ENCODE measurements around the gene CDCA5.
A peak's percentile ranks its signal among the peaks of the same experiment; 100 is the strongest.

Gene CDCA5

DNA sequence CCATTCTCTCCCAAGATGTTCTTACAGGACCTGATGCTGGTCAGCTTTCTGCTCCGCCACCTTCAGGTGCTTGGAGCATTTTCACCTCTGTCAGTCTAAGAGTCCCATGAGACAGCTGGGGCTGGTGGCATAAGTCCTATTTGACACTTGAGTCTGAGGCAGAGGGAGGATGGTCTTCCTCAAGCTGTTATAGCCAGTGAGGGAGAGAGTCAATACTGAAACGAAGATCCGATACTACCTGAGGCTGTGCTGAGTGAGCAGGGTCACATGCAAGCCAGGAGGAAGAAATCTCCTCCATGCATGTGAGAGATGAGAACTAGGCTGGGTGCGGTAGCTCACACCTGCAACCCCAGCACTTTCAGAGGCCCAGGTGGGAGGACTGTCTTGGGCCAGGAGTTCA, 5.8 kb upstream of the CDCA5 start:
- TF ChIP-seq, protein P1, sequence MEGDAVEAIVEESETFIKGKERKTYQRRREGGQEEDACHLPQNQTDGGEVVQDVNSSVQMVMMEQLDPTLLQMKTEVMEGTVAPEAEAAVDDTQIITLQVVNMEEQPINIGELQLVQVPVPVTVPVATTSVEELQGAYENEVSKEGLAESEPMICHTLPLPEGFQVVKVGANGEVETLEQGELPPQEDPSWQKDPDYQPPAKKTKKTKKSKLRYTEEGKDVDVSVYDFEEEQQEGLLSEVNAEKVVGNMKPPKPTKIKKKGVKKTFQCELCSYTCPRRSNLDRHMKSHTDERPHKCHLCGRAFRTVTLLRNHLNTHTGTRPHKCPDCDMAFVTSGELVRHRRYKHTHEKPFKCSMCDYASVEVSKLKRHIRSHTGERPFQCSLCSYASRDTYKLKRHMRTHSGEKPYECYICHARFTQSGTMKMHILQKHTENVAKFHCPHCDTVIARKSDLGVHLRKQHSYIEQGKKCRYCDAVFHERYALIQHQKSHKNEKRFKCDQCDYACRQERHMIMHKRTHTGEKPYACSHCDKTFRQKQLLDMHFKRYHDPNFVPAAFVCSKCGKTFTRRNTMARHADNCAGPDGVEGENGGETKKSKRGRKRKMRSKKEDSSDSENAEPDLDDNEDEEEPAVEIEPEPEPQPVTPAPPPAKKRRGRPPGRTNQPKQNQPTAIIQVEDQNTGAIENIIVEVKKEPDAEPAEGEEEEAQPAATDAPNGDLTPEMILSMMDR (IDR thresholded peaks at IDR 0.05; ENCODE audit: insufficient read depth, low read depth, low read length, missing control alignments), result no peak
- no peak overlapping the region for H3K4me3 ChIP-seq (ENCODE audit: low read length)
- DNase-seq (ENCODE audit: low read depth), result no peak

DNA sequence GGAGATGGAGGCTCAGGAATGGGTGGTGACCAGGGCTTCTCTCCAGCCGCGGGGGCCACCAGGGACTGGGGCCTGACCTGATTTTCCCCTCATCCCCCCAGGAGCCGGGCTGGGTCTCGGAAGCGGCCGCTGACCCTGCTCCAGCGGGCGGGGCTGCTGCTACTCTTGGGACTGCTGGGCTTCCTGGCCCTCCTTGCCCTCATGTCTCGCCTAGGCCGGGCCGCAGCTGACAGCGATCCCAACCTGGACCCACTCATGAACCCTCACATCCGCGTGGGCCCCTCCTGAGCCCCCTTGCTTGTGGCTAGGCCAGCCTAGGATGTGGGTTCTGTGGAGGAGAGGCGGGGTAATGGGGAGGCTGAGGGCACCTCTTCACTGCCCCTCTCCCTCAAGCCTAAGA, 4.0 kb upstream of the CDCA5 start:
- H3K4me3 ChIP-seq (ENCODE audit: low read length), result no peak overlapping the region
- TF ChIP-seq, protein P1 (IDR thresholded peaks at IDR 0.05; ENCODE audit: insufficient read depth, low read depth, low read length, missing control alignments), result no peak
- no peak for DNase-seq (ENCODE audit: low read depth)

DNA sequence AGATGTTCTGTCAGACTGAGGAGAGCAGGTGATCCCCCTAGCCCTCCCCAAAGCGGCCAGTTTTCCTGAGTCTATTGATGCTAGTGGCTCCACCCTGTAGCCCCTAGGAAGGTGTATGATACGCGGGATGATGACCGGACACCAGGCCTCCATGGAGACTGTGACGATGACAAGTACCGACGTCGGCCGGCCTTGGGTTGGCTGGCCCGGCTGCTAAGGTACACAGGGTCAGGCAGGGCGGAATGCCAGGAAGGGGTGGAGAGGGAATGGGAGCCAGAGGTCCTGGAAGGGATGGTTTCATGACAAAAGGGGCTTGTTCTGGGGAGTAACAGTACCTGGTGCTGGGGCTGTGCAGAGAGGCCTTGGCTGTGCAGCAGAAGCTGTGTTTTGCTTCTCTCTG, 3.4 kb upstream of the CDCA5 start:
- TF ChIP-seq, protein P1 (IDR thresholded peaks at IDR 0.05; ENCODE audit: insufficient read depth, low read depth, low read length, missing control alignments), result no peak
- no peak overlapping the region for H3K4me3 ChIP-seq (ENCODE audit: low read length)
- no peak for DNase-seq (ENCODE audit: low read depth)

DNA sequence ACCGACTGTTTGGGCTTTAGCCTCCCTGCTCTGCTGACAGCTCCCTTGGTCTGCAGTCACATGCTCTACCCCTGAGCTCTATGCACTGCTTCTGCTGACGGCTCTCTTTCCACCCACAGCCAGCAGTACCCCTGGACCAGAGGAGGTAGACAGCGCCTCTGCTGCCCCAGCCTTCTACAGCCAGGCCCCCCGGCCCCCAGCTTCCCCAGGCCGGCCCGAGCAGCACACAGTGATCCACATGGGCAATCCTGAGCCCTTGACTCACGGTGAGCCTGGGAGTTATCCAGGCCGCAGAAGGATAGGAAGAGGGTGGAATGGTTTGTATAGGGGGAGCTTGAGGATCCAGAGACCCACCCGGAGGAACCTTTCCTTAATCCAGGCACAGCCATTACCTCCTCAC, 3.0 kb upstream of the CDCA5 start:
- TF ChIP-seq, protein P1 (IDR thresholded peaks at IDR 0.05; ENCODE audit: insufficient read depth, low read depth, low read length, missing control alignments), result no peak
- H3K4me3 ChIP-seq (ENCODE audit: low read length), result no peak overlapping the region
- DNase-seq (ENCODE audit: low read depth), result no peak

DNA sequence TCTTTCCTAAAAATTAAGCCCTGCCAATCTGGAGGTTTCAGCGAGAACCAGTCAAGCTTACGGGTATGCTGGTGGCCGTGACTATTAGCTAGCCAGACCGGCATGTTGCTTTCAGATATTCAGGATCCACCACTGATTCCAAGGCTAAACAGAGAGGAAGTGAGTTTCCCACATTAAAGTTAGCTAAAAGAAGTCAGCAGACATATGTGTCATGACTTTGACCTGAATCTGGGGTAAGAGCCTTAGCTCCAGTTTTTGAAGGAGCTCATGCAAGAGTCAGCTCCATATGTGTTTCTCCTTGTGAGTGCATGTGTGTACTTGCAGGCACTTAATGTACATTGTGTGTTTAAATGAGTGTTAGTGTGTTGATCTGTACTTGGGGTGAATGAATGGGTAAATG, 1.6 kb upstream of the CDCA5 start:
- DNase-seq (ENCODE audit: low read depth), result no peak
- TF ChIP-seq, protein P1 (IDR thresholded peaks at IDR 0.05; ENCODE audit: insufficient read depth, low read depth, low read length, missing control alignments), result no peak
- H3K4me3 ChIP-seq (ENCODE audit: low read length), result no peak overlapping the region

DNA sequence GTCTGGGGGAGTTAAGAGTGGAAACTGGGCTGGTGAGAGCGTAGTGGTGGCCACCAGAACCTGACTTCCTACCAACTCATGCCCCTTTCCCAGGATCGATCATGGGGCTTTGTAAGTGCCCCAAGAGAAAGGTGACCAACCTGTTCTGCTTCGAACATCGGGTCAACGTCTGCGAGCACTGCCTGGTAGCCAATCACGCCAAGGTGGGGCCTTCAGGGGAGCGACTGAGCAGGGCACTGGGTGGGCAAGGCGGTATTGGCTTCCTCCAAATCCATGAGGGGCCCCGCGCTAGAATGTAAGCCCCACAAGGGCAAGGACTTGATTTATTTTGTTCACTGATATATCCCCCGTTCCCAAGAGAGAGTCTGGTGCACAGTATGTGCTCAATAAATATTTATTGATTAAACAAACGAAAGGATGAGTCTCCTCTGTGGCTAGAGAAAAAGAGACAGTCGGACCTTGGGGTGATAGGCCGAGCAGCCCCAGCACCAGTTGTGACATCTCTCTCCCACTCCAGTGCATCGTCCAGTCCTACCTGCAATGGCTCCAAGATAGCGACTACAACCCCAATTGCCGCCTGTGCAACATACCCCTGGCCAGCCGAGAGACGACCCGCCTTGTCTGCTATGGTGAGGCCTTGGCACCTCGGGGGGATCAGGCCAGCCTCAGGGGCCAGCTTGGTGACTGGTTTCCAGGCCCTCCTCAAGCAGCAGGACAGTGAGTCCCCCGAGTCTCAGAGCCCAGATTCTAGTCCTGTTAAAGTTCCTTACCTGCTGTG, 947 bp upstream of the CDCA5 start:
- peak overlapping the region; percentile 98 for H3K4me3 ChIP-seq (ENCODE audit: low read length)
- TF ChIP-seq, protein P1 (IDR thresholded peaks at IDR 0.05; ENCODE audit: insufficient read depth, low read depth, low read length, missing control alignments), result no peak
- DNase-seq (ENCODE audit: low read depth), result no peak
